LNCAP (cell line): ENCODE data around the gene LRIG1.

Source experiments
- CTCF ChIP-seq: fragments of 450-650 bp; IDR thresholded peaks from 2 replicates; pipeline ENCODE4 v1.5.1; 2017; ENCODE audit warnings: mild to moderate bottlenecking

LRIG1 gene

GRCh38 chr3:66472313-66473134 lies 28.3 kb downstream of the LRIG1 start:
- TF ChIP-seq CTCF = no peak

GRCh38 chr3:66470956-66471686 lies 29.7 kb downstream of the LRIG1 start:
- no peak for TF ChIP-seq CTCF

DNA sequence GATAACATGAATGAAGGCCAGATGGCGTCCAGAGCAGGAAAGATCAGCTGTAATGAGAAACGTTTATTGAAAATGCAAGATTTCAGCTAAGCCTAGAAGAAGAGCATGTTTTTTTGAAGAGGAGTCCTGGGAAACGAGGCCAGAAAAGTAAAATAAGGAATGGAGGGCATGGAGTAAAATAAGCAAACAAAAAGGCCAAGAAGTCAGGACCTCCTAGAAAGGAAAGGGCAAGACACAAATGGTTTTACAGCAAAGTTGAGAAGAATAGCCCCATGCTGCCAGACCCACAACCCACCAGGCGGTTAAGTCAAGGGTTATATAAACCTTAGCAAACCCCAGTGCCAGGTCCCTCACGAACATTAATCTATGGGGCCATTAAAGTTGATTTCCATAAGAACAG lies 30.5 kb downstream of the LRIG1 start:
- no peak for TF ChIP-seq CTCF

DNA sequence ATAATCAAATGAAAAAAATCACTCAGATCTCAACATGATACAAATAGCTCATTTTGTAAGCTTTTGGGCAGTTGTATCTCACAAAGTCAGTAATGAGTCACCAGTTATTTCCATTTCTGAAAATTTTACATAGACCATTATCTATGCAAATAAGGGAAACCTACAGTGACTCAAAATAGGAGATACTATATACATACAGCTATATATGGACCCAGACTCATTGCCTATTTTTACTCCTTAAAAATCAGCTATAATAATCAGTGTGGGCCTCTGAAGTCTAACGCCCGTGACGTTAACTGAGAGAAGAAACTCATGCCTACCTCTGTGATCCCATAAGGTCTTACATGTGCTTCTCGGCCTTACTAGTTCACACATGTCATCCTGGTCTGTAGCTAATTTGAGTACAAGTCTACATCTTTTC lies 31.6 kb downstream of the LRIG1 start:
- no peak for TF ChIP-seq CTCF

DNA sequence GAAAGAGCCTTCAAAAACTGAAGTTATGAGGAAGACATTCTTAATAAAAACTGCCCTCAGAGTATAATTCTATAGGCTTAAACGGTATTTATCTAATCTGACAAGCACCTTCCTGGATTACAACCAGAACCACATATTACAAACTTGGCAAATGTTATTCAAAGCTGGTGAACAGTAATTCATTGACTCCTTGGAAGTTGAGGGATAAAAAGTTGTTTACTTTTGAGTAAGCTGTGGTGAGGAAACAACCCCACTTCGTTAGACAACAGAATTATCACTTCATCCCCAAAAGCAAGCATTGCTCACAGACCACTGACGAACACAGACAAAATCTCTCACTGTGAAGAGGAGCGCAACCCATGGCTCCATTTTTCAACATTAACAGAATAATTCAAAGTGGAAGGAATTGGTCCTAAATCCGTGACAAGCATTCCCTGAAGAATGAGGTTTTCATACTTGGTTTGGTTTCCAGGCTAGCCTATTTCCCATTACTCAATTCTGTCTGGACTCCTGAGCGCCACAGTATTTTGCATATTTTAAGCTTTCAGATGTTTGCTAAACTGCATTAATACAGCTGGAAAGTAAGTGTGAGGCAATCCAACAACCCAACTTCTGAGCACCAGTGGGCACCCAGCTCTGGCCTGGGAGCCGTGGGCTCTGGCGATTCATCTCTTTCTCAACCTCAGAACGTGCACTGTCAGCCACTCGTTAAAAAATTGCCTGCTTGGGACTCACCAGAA lies 32.7 kb downstream of the LRIG1 start:
- TF ChIP-seq CTCF = no peak

- no peak for TF ChIP-seq CTCF
Measured at GRCh38 chr3:66466606-66467270, 34.1 kb downstream of the LRIG1 start.

DNA sequence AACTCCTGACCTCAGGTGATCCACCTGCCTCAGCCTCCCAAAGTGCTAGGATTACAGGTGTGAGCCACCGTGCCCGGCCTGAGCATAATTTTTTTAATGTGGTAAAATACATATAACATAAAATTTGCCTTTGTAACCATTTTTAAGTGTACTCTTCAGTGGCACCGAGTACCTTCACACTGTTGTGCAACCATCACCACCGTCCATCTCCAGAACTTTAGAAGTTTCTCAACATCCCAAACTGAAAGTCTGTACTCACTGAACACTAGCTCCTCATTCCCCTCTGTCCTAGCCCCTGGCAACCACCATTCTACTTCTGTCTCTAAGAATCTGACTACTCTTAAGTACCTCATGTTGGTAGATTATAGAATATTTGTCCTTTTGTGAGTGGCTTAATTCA lies 35.2 kb downstream of the LRIG1 start:
- TF ChIP-seq CTCF = no peak
